Measurements from ENCODE around the gene UBC.
"Not testable (repeated sequence)": the region's sequence is repeated elsewhere in the genome, so short reads cannot be mapped to it uniquely, and the experiment has no call there.

UBC gene

GRCh38 chr12:124910561-124911478 is 3.6 kb downstream of the UBC start:
- no peak for TF ChIP-seq CTCF (IDR thresholded peaks at IDR 0.05; ENCODE audit: low read depth, low read length)
- peak overlapping the region; percentile 51 for H3K4me3 ChIP-seq (ENCODE audit: low read depth, low read length)

DNA sequence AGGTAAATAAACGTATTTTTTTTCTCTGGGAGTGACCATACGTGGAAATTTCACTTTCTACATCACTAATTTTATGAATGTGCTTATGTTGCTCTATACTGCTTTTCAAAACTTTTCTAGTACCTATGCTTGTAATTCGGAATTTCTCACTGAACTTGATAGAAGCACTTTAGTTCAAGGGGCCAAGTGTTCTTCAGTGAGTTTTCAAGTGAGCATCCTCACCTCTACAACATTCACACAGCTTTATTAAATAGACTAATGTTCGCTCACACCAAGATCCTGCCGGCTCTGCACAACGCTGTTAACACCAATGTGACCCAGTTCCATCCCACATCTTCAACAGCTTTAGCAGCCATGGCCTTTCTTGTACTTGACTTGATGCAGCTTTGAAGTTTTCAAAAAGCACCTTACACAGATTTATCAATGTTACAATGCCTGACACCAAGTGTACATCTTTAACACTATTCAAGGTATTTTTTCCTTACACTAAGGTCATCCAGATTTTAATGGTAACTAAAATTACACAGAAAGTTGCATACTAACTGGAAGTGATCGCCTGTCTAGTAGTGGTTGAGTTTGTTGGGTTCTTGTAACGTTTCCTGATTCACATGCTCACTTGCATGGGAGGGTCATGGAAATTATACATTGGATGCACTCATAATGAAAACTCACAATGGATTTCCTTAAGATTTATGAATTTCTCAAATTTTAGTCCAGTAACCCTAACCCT is 4.5 kb downstream of the UBC start:
- H3K4me3 ChIP-seq (ENCODE audit: low read depth, low read length) = 0 out of 2 replicates have a peak overlapping the region, but pooled peaks have one; percentile 51
- no peak for TF ChIP-seq CTCF (IDR thresholded peaks at IDR 0.05; ENCODE audit: low read depth, low read length)

GRCh38 chr12:124906606-124907261 is 7.7 kb downstream of the UBC start:
- TF ChIP-seq CTCF (IDR thresholded peaks at IDR 0.05; ENCODE audit: low read depth, low read length) = peak; percentile 93
- H3K4me3 ChIP-seq (ENCODE audit: low read depth, low read length) = no peak overlapping the region

- TF ChIP-seq CTCF (IDR thresholded peaks at IDR 0.05; ENCODE audit: low read depth, low read length) = no peak
- peak overlapping the region; percentile 18; the same call in 1 of the 2 replicates for H3K4me3 ChIP-seq (ENCODE audit: low read depth, low read length)
Measured at GRCh38 chr12:124904306-124905098, 9.9 kb downstream of the UBC start.

- no peak for TF ChIP-seq CTCF (IDR thresholded peaks at IDR 0.05; ENCODE audit: low read depth, low read length)
- H3K4me3 ChIP-seq (ENCODE audit: low read depth, low read length) = no peak overlapping the region
Measured at GRCh38 chr12:124902916-124903315, 11.5 kb downstream of the UBC start.

DNA sequence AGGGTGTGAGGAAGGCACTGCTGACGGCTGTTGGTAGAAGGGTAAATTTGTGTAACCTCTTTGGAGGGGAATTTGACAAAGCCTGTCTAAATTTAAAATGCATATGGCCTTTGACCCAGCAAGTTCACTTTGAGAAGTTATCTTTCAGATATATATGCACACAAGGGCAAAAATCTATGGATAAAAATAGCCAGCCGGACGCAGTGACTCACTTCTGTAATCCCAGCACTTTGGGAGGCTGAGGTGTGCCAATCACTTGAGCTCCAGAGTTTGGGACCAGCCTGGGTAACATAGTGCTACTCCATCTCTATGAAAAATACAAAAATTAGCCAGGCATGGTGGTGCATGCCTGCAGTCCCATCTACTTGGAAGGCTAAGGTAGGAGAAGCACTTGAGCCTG is 13.4 kb downstream of the UBC start:
- no peak for TF ChIP-seq CTCF (IDR thresholded peaks at IDR 0.05; ENCODE audit: low read depth, low read length)
- H3K4me3 ChIP-seq (ENCODE audit: low read depth, low read length) = no peak overlapping the region

GRCh38 chr12:124900345-124900795 is 14.1 kb downstream of the UBC start:
- H3K4me3 ChIP-seq (ENCODE audit: low read depth, low read length) = not testable (repeated sequence)
